GM23338 (cell line): Measurements from ENCODE around the gene ABCB8. TPM values are rescaled to one million over a fixed set of nuclear protein-coding genes. Genes with fewer than 3 reads are reported as not detected.

Source experiments
- ATAC-seq: fragments of 200-7000 bp; cut with Tn5 transposase; 3 replicates; pipeline ENCODE4 v1.9.1; 2020
- DNase-seq: peaks from one replicate; pipeline ENCODE4 v3.0.0-alpha.2; 2015; ENCODE audit warnings: low spot score
- H2AFZ ChIP-seq: fragments of 200-600 bp; sonication (generic); 2 replicates; pipeline ENCODE4 v1.8.0; 2016; ENCODE audit warnings: antibody characterized with exemption, mild to moderate bottlenecking, moderate library complexity
- H3F3A ChIP-seq: fragments of 200-600 bp; sonication (generic); replicated peaks from 2 replicates; pipeline ENCODE4 v1.8.0; 2017; ENCODE audit warnings: antibody characterized with exemption, mixed run types, low read depth
- H3K27ac ChIP-seq: fragments of 200-600 bp; sonication (generic); 2 replicates; pipeline ENCODE4 v1.6.1; 2016; ENCODE audit warnings: low read depth
- H3K27me3 ChIP-seq: fragments of 200-600 bp; sonication (generic); 2 replicates; pipeline ENCODE4 v1.8.0; 2016; ENCODE audit warnings: mild to moderate bottlenecking, mixed run types, moderate library complexity; ENCODE audit not compliant: insufficient read depth
- H3K36me3 ChIP-seq: fragments of 200-600 bp; sonication (generic); 2 replicates; pipeline ENCODE4 v1.8.0; 2016; ENCODE audit warnings: mild to moderate bottlenecking; ENCODE audit not compliant: insufficient read depth
- H3K4me1 ChIP-seq: fragments of 200-600 bp; sonication (generic); 2 replicates; pipeline ENCODE4 v1.8.0; 2016; ENCODE audit warnings: mild to moderate bottlenecking, moderate library complexity; ENCODE audit not compliant: insufficient read depth
- H3K4me2 ChIP-seq: fragments of 200-600 bp; sonication (generic); 2 replicates; pipeline ENCODE4 v1.7.1; 2017; ENCODE audit warnings: mixed run types
- H3K4me3 ChIP-seq: fragments of 200-600 bp; sonication (generic); 2 replicates; pipeline ENCODE4 v1.6.1; 2016; ENCODE audit warnings: mixed run types
- H3K79me2 ChIP-seq: fragments of 200-600 bp; sonication (generic); replicated peaks from 2 replicates; pipeline ENCODE4 v1.8.0; 2017; ENCODE audit warnings: mild to moderate bottlenecking; ENCODE audit not compliant: insufficient read depth
- H3K9me2 ChIP-seq: fragments of 200-600 bp; sonication (generic); 2 replicates; pipeline ENCODE4 v1.8.0; 2017; ENCODE audit not compliant: insufficient read depth
- H4K20me1 ChIP-seq: fragments of 200-600 bp; sonication (generic); replicated peaks from 2 replicates; pipeline ENCODE4 v1.8.0; 2017; ENCODE audit warnings: mild to moderate bottlenecking; ENCODE audit not compliant: insufficient read depth
- H3K27ac Mint-ChIP-seq: 2 replicates; pipeline ENCODE4 v1.8.0; 2020; ENCODE audit warnings: inconsistent platforms, mild to moderate bottlenecking, moderate library complexity, mixed read lengths
- H3K27me3 Mint-ChIP-seq: 3 replicates; pipeline ENCODE4 v1.8.0; 2022; ENCODE audit warnings: low read depth, mild to moderate bottlenecking, moderate library complexity, mixed read lengths, inconsistent platforms; ENCODE audit not compliant: insufficient read depth, poor library complexity
- H3K36me3 Mint-ChIP-seq: 3 replicates; pipeline ENCODE4 v1.8.0; 2021; ENCODE audit warnings: low read depth, mild to moderate bottlenecking, inconsistent platforms, moderate library complexity, mixed read lengths
- H3K4me1 Mint-ChIP-seq: 3 replicates; pipeline ENCODE4 v1.8.0; 2020; ENCODE audit warnings: mild to moderate bottlenecking, inconsistent platforms, mixed read lengths
- H3K4me3 Mint-ChIP-seq: 3 replicates; pipeline ENCODE4 v1.8.0; 2021; ENCODE audit warnings: moderate library complexity, mild to moderate bottlenecking, inconsistent platforms, mixed read lengths
- H3K9me3 Mint-ChIP-seq: 3 replicates; pipeline ENCODE4 v1.8.0; 2020; ENCODE audit warnings: moderate library complexity, mild to moderate bottlenecking, inconsistent platforms, mixed read lengths
- CREB1 ChIP-seq: fragments of 250-450 bp; sonication (Bioruptor Pico); IDR thresholded peaks from 2 replicates; pipeline ENCODE4 v1.5.0; 2020; ENCODE audit warnings: low read depth, mild to moderate bottlenecking, moderate library complexity
- CTCF ChIP-seq, 2 experiments: fragments of 200-600 bp in 1 of 2; sonication (generic) in 1 of 2; conservative IDR thresholded peaks; 2 replicates each; pipeline versions ENCODE4 v1.5.1 to v1.6.1; 2016 to 2017; ENCODE audit warnings: antibody characterized with exemption in 2 of 2, low read depth in 2 of 2, mild to moderate bottlenecking in 2 of 2, moderate library complexity in 1 of 2
- EZH2 ChIP-seq: fragments of 200-600 bp; sonication (generic); IDR thresholded peaks from one replicate; pipeline ENCODE4 v1.8.0; 2017; ENCODE audit warnings: antibody characterized with exemption, mild to moderate bottlenecking, low read depth; ENCODE audit not compliant: unreplicated experiment
- EZH2phosphoT487 ChIP-seq: fragments of 200-600 bp; sonication (generic); IDR thresholded peaks from one replicate; pipeline ENCODE4 v1.8.1; 2018; ENCODE audit warnings: antibody characterized with exemption; ENCODE audit not compliant: unreplicated experiment
- JUNB ChIP-seq: IDR thresholded peaks from one replicate; pipeline ENCODE4 v1.6.1; 2016; ENCODE audit warnings: antibody characterized with exemption; ENCODE audit not compliant: unreplicated experiment
- NANOG ChIP-seq: IDR thresholded peaks from 2 replicates; pipeline ENCODE4 v1.6.1; 2016; ENCODE audit warnings: antibody characterized with exemption, borderline replicate concordance
- STAT1 ChIP-seq: IDR thresholded peaks from one replicate; pipeline ENCODE4 v1.6.1; 2016; ENCODE audit warnings: antibody characterized with exemption; ENCODE audit not compliant: unreplicated experiment
- ZNF114 ChIP-seq: fragments of 250-450 bp; sonication (Bioruptor Pico); IDR thresholded peaks from 2 replicates; pipeline ENCODE4 v1.5.0; 2020; ENCODE audit warnings: mild to moderate bottlenecking, moderate library complexity
- ZNF331 ChIP-seq: fragments of 250-450 bp; sonication (Bioruptor Pico); IDR thresholded peaks from 2 replicates; pipeline ENCODE4 v1.5.0; 2020; ENCODE audit warnings: low read depth, mild to moderate bottlenecking, moderate library complexity
- ZNF462 ChIP-seq: fragments of 250-450 bp; sonication (Bioruptor Pico); IDR thresholded peaks from 2 replicates; pipeline ENCODE4 v1.5.0; 2020; ENCODE audit warnings: mild to moderate bottlenecking, moderate library complexity
- polyA plus RNA-seq: library from polyadenylated mRNA; unstranded; fragments of >200 nt; fragmentation: Nextera tagmentation; extraction: Ambion mirVana; gene quantifications from 2 replicates; pipeline ENCODE4 v1.2.1, GENCODE V29; 2016
- total RNA-seq: library from RNA; depleted of rRNA; stranded (reverse); fragments of >200 nt; shearing (Covaris generic); gene quantifications from 2 replicates; pipeline ENCODE4 v1.2.3, GENCODE V29; 2014
- TF ChIP-seq, protein P1 (sequence below): IDR thresholded peaks from one replicate; pipeline ENCODE4 v1.6.1; 2018; ENCODE audit warnings: antibody characterized with exemption; ENCODE audit not compliant: unreplicated experiment
- TF ChIP-seq, protein P2 (sequence below): IDR thresholded peaks from 2 replicates; pipeline ENCODE4 v1.6.1; 2016; ENCODE audit warnings: antibody characterized with exemption

The ABCB8 gene
- total and polyA plus RNA-seq, 2 experiments from 2014 or later: 11.4 to 27.1 TPM

GRCh38 chr7:151082141-151083070, 54.2 kb downstream of the ABCB8 start:
- Mint-ChIP-seq H3K4me3 (peak overlapping the region; percentile 82), H3K27ac (no peak overlapping the region), H3K9me3 (peaks cover 2% of the 10 kb centered on the region; the same call in 1 of the 3 replicates), H3K36me3 (peaks cover 4% of the 10 kb centered on the region; the same call in 1 of the 3 replicates), H3K4me1 (peaks cover 36% of the 10 kb centered on the region), H3K27me3 (peaks cover 29% of the 10 kb centered on the region)
- H2AFZ ChIP-seq: no peak overlapping the region
- peak overlapping the region; percentile 79 for H3K4me3 ChIP-seq
- no peak for DNase-seq
- H3K36me3 ChIP-seq: no peaks in the 10 kb centered on the region
- H3F3A ChIP-seq: peaks cover 20% of the 10 kb centered on the region
- H4K20me1 ChIP-seq: peaks cover 7% of the 10 kb centered on the region
- peaks cover 31% of the 10 kb centered on the region for H3K4me1 ChIP-seq
- H3K27me3 ChIP-seq: peaks cover 25% of the 10 kb centered on the region
- no peak for TF ChIP-seq ZNF462
- TF ChIP-seq EZH2phosphoT487: no peak
- TF ChIP-seq ZNF114 (CRISPR knock-in tag): no peak
- no peak for TF ChIP-seq ZNF331 (CRISPR knock-in tag)
- no peak for TF ChIP-seq CREB1
- no peak for TF ChIP-seq JUNB
- TF ChIP-seq, protein P1, sequence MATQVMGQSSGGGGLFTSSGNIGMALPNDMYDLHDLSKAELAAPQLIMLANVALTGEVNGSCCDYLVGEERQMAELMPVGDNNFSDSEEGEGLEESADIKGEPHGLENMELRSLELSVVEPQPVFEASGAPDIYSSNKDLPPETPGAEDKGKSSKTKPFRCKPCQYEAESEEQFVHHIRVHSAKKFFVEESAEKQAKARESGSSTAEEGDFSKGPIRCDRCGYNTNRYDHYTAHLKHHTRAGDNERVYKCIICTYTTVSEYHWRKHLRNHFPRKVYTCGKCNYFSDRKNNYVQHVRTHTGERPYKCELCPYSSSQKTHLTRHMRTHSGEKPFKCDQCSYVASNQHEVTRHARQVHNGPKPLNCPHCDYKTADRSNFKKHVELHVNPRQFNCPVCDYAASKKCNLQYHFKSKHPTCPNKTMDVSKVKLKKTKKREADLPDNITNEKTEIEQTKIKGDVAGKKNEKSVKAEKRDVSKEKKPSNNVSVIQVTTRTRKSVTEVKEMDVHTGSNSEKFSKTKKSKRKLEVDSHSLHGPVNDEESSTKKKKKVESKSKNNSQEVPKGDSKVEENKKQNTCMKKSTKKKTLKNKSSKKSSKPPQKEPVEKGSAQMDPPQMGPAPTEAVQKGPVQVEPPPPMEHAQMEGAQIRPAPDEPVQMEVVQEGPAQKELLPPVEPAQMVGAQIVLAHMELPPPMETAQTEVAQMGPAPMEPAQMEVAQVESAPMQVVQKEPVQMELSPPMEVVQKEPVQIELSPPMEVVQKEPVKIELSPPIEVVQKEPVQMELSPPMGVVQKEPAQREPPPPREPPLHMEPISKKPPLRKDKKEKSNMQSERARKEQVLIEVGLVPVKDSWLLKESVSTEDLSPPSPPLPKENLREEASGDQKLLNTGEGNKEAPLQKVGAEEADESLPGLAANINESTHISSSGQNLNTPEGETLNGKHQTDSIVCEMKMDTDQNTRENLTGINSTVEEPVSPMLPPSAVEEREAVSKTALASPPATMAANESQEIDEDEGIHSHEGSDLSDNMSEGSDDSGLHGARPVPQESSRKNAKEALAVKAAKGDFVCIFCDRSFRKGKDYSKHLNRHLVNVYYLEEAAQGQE: no peak
- TF ChIP-seq STAT1: no peak
- TF ChIP-seq CTCF (conservative IDR thresholded peaks at IDR 0.05; ENCODE audit: low read depth in 2 of 2): no peak
- no peak for TF ChIP-seq EZH2
- TF ChIP-seq, protein P2, sequence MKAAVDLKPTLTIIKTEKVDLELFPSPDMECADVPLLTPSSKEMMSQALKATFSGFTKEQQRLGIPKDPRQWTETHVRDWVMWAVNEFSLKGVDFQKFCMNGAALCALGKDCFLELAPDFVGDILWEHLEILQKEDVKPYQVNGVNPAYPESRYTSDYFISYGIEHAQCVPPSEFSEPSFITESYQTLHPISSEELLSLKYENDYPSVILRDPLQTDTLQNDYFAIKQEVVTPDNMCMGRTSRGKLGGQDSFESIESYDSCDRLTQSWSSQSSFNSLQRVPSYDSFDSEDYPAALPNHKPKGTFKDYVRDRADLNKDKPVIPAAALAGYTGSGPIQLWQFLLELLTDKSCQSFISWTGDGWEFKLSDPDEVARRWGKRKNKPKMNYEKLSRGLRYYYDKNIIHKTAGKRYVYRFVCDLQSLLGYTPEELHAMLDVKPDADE: no peak
- no peak for TF ChIP-seq NANOG
- H3K4me2 ChIP-seq: peak overlapping the region; percentile 98
- no peak overlapping the region for H3K27ac ChIP-seq
- H3K9me2 ChIP-seq: no peaks in the 10 kb centered on the region
- peaks cover 9% of the 10 kb centered on the region; the same call in 1 of the 2 replicates for H3K79me2 ChIP-seq
- ATAC-seq: no peak
